K562 (cell line): ENCODE measurements around the gene OCIAD2. TPM values are rescaled to one million over a fixed set of nuclear protein-coding genes. Genes with fewer than 3 reads are reported as not detected.

Experiments used
- OTX1 ChIP-seq: fragments of 450-650 bp; formaldehyde crosslinking; IDR thresholded peaks from 2 replicates; pipeline ENCODE4 v1.4.0; 2022; ENCODE audit warnings: mild to moderate bottlenecking
- RBM22 ChIP-seq: fragments of 200-400 bp; formaldehyde crosslinking; IDR thresholded peaks from 2 replicates; pipeline ENCODE4 v1.6.1; 2018; ENCODE audit warnings: low read length, low read depth; ENCODE audit not compliant: poor library complexity, severe bottlenecking
- RHOXF2B ChIP-seq: fragments of 250-450 bp; sonication (Bioruptor Pico); conservative IDR thresholded peaks from 2 replicates; pipeline ENCODE4 v1.5.1; 2021
- ZNF518B ChIP-seq: fragments of 250-450 bp; sonication (Bioruptor Pico); IDR thresholded peaks from 2 replicates; pipeline ENCODE4 v1.5.0; 2021; ENCODE audit warnings: mild to moderate bottlenecking, moderate library complexity
- polyA plus RNA-seq, 8 experiments: library from polyadenylated mRNA; depleted of rRNA in 4 of 8; stranded (reverse) in 5 of 8; unstranded in 3 of 8; fragments of >200 nt; fragmentation: Nextera tagmentation in 2 of 8; fragmentation: Illumina TruSeq in 1 of 8; extraction: Ambion mirVana in 2 of 8; extraction: Trizol in 1 of 8; gene quantifications; 2 replicates each; pipeline versions ENCODE4 v1.2.1 to v1.2.3, GENCODE V29; 2011 to 2014; ENCODE audit warnings: inconsistent platforms in 1 of 8, missing spikeins in 1 of 8
- total RNA-seq, 7 experiments: library from RNA; depleted of rRNA in 6 of 7; stranded (reverse); fragments of >200 nt in 6 of 7; fragmentation: Illumina TruSeq in 2 of 7; extraction: Trizol in 2 of 7; gene quantifications; 2 replicates each; pipeline versions ENCODE4 v1.2.1 to v1.2.3, GENCODE V29; 2011 to 2021; ENCODE audit warnings: low replicate concordance in 1 of 7
- TF ChIP-seq, protein P1 (sequence below): fragments of 200-800 bp; sonication (Bioruptor generic); IDR thresholded peaks from 2 replicates; pipeline ENCODE4 v1.6.1; 2016; ENCODE audit warnings: missing genetic modification characterization, missing compliant biosample characterization
- TF ChIP-seq, protein P2 (sequence below), 2 experiments: fragments of 450-650 bp; IDR thresholded peaks; 2 replicates each; pipeline ENCODE4 v1.6.1; 2016; ENCODE audit warnings: mild to moderate bottlenecking in 2 of 2, borderline replicate concordance in 1 of 2, low read depth in 1 of 2, moderate library complexity in 1 of 2

OCIAD2 gene
- total and polyA plus RNA-seq, 9 of the 15 experiments (the other 6 are each of a cell fraction or from before 2014, with no cell fraction given), result 0.11 to 0.98 TPM; not detected in 7

GRCh38 chr4:48913346-48913745 is 6.8 kb upstream of the OCIAD2 start (continued):
- TF ChIP-seq, protein P1, sequence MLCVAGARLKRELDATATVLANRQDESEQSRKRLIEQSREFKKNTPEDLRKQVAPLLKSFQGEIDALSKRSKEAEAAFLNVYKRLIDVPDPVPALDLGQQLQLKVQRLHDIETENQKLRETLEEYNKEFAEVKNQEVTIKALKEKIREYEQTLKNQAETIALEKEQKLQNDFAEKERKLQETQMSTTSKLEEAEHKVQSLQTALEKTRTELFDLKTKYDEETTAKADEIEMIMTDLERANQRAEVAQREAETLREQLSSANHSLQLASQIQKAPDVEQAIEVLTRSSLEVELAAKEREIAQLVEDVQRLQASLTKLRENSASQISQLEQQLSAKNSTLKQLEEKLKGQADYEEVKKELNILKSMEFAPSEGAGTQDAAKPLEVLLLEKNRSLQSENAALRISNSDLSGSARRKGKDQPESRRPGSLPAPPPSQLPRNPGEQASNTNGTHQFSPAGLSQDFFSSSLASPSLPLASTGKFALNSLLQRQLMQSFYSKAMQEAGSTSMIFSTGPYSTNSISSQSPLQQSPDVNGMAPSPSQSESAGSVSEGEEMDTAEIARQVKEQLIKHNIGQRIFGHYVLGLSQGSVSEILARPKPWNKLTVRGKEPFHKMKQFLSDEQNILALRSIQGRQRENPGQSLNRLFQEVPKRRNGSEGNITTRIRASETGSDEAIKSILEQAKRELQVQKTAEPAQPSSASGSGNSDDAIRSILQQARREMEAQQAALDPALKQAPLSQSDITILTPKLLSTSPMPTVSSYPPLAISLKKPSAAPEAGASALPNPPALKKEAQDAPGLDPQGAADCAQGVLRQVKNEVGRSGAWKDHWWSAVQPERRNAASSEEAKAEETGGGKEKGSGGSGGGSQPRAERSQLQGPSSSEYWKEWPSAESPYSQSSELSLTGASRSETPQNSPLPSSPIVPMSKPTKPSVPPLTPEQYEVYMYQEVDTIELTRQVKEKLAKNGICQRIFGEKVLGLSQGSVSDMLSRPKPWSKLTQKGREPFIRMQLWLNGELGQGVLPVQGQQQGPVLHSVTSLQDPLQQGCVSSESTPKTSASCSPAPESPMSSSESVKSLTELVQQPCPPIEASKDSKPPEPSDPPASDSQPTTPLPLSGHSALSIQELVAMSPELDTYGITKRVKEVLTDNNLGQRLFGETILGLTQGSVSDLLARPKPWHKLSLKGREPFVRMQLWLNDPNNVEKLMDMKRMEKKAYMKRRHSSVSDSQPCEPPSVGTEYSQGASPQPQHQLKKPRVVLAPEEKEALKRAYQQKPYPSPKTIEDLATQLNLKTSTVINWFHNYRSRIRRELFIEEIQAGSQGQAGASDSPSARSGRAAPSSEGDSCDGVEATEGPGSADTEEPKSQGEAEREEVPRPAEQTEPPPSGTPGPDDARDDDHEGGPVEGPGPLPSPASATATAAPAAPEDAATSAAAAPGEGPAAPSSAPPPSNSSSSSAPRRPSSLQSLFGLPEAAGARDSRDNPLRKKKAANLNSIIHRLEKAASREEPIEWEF (CRISPR knock-in tag), result no peak
- TF ChIP-seq ZNF518B (CRISPR knock-in tag) (no peak), RHOXF2B (CRISPR knock-in tag) (no peak), OTX1 (no peak), RBM22 (no peak)
- TF ChIP-seq, protein P2, sequence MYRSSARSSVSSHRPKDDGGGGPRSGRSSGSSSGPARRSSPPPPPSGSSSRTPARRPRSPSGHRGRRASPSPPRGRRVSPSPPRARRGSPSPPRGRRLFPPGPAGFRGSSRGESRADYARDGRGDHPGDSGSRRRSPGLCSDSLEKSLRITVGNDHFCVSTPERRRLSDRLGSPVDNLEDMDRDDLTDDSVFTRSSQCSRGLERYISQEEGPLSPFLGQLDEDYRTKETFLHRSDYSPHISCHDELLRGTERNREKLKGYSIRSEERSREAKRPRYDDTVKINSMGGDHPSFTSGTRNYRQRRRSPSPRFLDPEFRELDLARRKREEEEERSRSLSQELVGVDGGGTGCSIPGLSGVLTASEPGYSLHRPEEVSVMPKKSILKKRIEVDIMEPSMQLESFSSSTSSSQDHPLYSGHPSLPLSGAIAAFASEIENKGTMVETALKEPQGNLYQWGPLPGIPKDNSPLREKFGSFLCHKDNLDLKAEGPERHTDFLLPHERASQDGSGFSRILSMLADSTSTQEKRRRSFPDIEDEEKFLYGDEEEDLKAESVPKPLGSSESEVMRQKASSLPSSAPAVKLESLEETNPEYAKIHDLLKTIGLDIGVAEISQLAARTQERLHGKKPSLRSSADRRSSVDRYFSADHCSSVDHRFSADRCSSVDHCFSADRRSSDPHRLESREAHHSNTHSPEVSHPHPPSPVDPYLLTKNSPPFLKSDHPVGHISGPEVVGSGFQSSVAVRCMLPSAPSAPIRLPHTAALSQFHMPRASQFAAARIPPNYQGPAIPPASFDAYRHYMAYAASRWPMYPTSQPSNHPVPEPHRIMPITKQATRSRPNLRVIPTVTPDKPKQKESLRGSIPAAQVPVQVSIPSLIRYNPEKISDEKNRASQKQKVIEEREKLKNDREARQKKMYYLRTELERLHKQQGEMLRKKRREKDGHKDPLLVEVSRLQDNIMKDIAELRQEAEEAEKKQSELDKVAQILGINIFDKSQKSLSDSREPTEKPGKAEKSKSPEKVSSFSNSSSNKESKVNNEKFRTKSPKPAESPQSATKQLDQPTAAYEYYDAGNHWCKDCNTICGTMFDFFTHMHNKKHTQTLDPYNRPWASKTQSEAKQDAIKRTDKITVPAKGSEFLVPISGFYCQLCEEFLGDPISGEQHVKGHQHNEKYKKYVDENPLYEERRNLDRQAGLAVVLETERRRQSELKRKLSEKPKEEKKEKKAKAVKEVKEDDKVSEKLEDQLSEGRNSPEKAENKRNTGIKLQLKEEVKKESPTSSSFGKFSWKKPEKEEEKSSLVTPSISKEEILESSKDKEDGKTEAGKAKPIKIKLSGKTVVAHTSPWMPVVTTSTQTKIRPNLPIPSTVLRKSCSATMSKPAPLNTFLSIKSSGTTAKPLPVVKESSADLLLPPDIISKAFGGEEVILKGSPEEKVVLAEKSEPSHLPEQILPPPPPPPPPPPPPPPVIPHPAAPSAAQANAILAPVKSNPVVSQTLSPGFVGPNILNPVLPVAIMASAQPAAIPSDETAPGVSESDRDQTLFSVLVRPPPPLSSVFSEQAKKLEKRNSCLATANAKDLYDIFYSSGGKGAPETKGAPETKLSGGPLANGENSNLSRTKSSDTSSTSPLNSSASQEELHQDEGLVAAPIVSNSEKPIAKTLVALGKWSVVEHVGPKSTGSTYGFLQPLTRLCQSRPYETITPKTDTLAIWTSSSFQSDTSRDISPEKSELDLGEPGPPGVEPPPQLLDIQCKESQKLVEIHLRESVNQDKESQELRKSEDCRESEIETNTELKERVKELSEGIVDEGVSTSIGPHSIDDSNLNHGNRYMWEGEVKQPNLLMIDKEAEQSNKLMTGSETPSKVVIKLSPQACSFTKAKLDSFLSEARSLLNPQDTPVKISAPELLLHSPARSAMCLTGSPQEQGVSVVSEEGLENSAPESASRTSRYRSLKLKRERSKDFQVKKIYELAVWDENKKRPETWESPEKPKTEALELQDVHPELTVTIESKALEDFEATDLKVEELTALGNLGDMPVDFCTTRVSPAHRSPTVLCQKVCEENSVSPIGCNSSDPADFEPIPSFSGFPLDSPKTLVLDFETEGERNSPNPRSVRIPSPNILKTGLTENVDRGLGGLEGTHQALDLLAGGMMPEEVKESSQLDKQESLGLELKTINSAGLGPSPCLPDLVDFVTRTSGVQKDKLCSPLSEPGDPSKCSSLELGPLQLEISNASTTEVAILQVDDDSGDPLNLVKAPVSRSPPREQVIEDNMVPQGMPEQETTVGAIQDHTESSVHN (IDR thresholded peaks at IDR 0.05; ENCODE audit: borderline replicate concordance in 1 of 2, low read depth in 1 of 2), result no peak
